GM12878 (cell line): ENCODE data around the gene PSMB10. TPM values are rescaled to one million over a fixed set of nuclear protein-coding genes. Genes with fewer than 3 reads are reported as not detected.
A peak's percentile ranks its signal among the peaks of the same experiment; 100 is the strongest.

ENCODE experiments used
- ATF3 ChIP-seq: IDR thresholded peaks from 2 replicates; pipeline ENCODE4 v1.6.1; 2011; ENCODE audit warnings: low read depth, mild to moderate bottlenecking, low read length, moderate library complexity, borderline replicate concordance; ENCODE audit errors: extremely low read depth
- ATF7 ChIP-seq: fragments of 450-650 bp; IDR thresholded peaks from 2 replicates; pipeline ENCODE4 v1.6.1; 2016; ENCODE audit warnings: low read depth, mild to moderate bottlenecking
- BHLHE40 ChIP-seq, 2 experiments: fragments of 450-650 bp in 1 of 2; IDR thresholded peaks; 2 replicates each; pipeline ENCODE4 v1.6.1; 2011 to 2017; ENCODE audit warnings: low read depth in 2 of 2, borderline replicate concordance in 1 of 2, improper control_type of control experiment in 1 of 2, low read length in 1 of 2, mild to moderate bottlenecking in 1 of 2
- CBX5 ChIP-seq: sonication (generic); IDR thresholded peaks from 2 replicates; pipeline ENCODE4 v1.6.1; 2016; ENCODE audit warnings: low read depth, moderate library complexity, mild to moderate bottlenecking, inconsistent platforms
- CHD2 ChIP-seq: IDR thresholded peaks from 2 replicates; pipeline ENCODE4 v1.6.1; 2011; ENCODE audit warnings: low read depth, low read length, improper control_type of control experiment, borderline replicate concordance
- CTCF ChIP-seq, 3 experiments: IDR thresholded peaks in 2 of 3; conservative IDR thresholded peaks in 1 of 3; 2 replicates each; pipeline ENCODE4 v1.5.1; 2011; ENCODE audit warnings: low read depth in 3 of 3, low read length in 3 of 3, mild to moderate bottlenecking in 3 of 3, control low read depth in 2 of 3, moderate library complexity in 2 of 3, inconsistent platforms in 1 of 3, mixed read lengths in 1 of 3; ENCODE audit not compliant: control insufficient read depth in 2 of 3, insufficient read depth in 1 of 3; ENCODE audit errors: extremely low read depth in 1 of 3
- DPF2 ChIP-seq: fragments of 450-650 bp; IDR thresholded peaks from 2 replicates; pipeline ENCODE4 v1.6.1; 2017; ENCODE audit warnings: mild to moderate bottlenecking
- EZH2 ChIP-seq: IDR thresholded peaks from 2 replicates; pipeline ENCODE4 v1.6.1; 2012; ENCODE audit warnings: low read depth, mild to moderate bottlenecking, control low read depth, inconsistent platforms, low read length, borderline replicate concordance; ENCODE audit not compliant: control insufficient read depth
- GATAD2B ChIP-seq: fragments of 450-650 bp; conservative IDR thresholded peaks from 2 replicates; pipeline ENCODE4 v1.6.1; 2017; ENCODE audit warnings: low read depth, mild to moderate bottlenecking, moderate library complexity
- IKZF1 ChIP-seq: fragments of 450-650 bp; conservative IDR thresholded peaks from 2 replicates; pipeline ENCODE4 v1.6.1; 2017; ENCODE audit warnings: antibody characterized with exemption, mild to moderate bottlenecking
- KLF5 ChIP-seq: fragments of 450-650 bp; IDR thresholded peaks from 2 replicates; pipeline ENCODE4 v1.6.1; 2014; ENCODE audit warnings: mild to moderate bottlenecking; ENCODE audit not compliant: partially characterized antibody
- LARP7 ChIP-seq: fragments of 450-650 bp; IDR thresholded peaks from 2 replicates; pipeline ENCODE4 v1.6.1; 2017; ENCODE audit warnings: mild to moderate bottlenecking
- MAX ChIP-seq: IDR thresholded peaks from 2 replicates; pipeline ENCODE4 v1.6.1; 2012; ENCODE audit warnings: low read depth, low read length, improper control_type of control experiment
- MYC ChIP-seq: IDR thresholded peaks from 2 replicates; pipeline ENCODE4 v1.6.1; 2011; ENCODE audit warnings: mild to moderate bottlenecking, low read length, moderate library complexity, inconsistent platforms; ENCODE audit not compliant: insufficient read depth, insufficient replicate concordance, insufficient read length, severe bottlenecking
- PBX3 ChIP-seq: IDR thresholded peaks from 2 replicates; pipeline ENCODE4 v1.6.1; 2011; ENCODE audit warnings: mild to moderate bottlenecking, low read depth, low read length, moderate library complexity; ENCODE audit not compliant: insufficient replicate concordance
- POLR2A ChIP-seq: IDR thresholded peaks from 2 replicates; pipeline ENCODE4 v1.6.1; 2011; ENCODE audit warnings: low read depth, mild to moderate bottlenecking, low read length
- POLR2AphosphoS5 ChIP-seq: IDR thresholded peaks from 2 replicates; pipeline ENCODE4 v1.6.1; 2011; ENCODE audit warnings: mild to moderate bottlenecking, low read length, inconsistent platforms
- RELA ChIP-seq: fragments of 450-650 bp; IDR thresholded peaks from 2 replicates; pipeline ENCODE4 v1.8.0; 2014; ENCODE audit warnings: borderline replicate concordance; ENCODE audit not compliant: partially characterized antibody
- REST ChIP-seq: IDR thresholded peaks from 2 replicates; pipeline ENCODE4 v1.6.1; 2012; ENCODE audit warnings: mild to moderate bottlenecking, low read depth, low read length
- SPI1 ChIP-seq: IDR thresholded peaks from 2 replicates; pipeline ENCODE4 v1.6.1; 2011; ENCODE audit warnings: low read depth, mild to moderate bottlenecking, low read length, moderate library complexity, borderline replicate concordance; ENCODE audit not compliant: insufficient read depth
- SRF ChIP-seq, 2 experiments: IDR thresholded peaks; 2 replicates each; pipeline ENCODE4 v1.6.1; 2011; ENCODE audit warnings: low read depth in 2 of 2, low read length in 2 of 2, mild to moderate bottlenecking in 1 of 2, moderate library complexity in 1 of 2
- TARDBP ChIP-seq: IDR thresholded peaks from 2 replicates; pipeline ENCODE4 v1.6.1; 2016; ENCODE audit warnings: borderline replicate concordance
- polyA plus RNA-seq, 11 experiments: library from polyadenylated mRNA; depleted of rRNA in 4 of 11; unstranded in 6 of 11; stranded (reverse) in 5 of 11; fragments of >200 nt; fragmentation: Nextera tagmentation in 4 of 11; fragmentation: Illumina TruSeq in 1 of 11; extraction: Ambion mirVana in 4 of 11; extraction: Trizol in 1 of 11; gene quantifications; 1 replicate in 1 of 11; 2 replicates in 10 of 11; pipeline versions ENCODE4 v1.2.1 to v1.2.3, GENCODE V29; 2011 to 2016; ENCODE audit warnings: inconsistent platforms in 2 of 11, missing spikeins in 2 of 11, low read depth in 1 of 11
- total RNA-seq, 4 experiments: library from RNA; depleted of rRNA in 3 of 4; stranded (reverse); fragments of >200 nt in 3 of 4; fragmentation: Illumina TruSeq in 1 of 4; extraction: Trizol in 1 of 4; gene quantifications; 2 replicates each; pipeline versions ENCODE4 v1.2.1 to v1.2.3, GENCODE V29; 2013 to 2021

Gene PSMB10
- total and polyA plus RNA-seq, 10 of the 15 experiments (the other 5 are each of a cell fraction or from before 2014, with no cell fraction given): 24.1 to 308 (median 151) TPM

- no peak for TF ChIP-seq REST
- TF ChIP-seq BHLHE40 (IDR thresholded peaks at IDR 0.05; ENCODE audit: borderline replicate concordance in 1 of 2, low read depth in 2 of 2, low read length in 1 of 2): no peak; a peak in 2 of 4 replicates
- peak; percentile 91 for TF ChIP-seq POLR2A
- TF ChIP-seq ATF3: peak; percentile 59; the same call in 1 of the 2 replicates
- no peak for TF ChIP-seq ATF7
- TF ChIP-seq LARP7: no peak; the same call in 1 of the 2 replicates
- peak; percentile 65; the same call in 1 of the 2 replicates for TF ChIP-seq CHD2
- TF ChIP-seq POLR2AphosphoS5: peak; percentile 85
- no peak for TF ChIP-seq MYC
- TF ChIP-seq KLF5: no peak
- TF ChIP-seq GATAD2B: peak; percentile 43; the same call in 1 of the 2 replicates
- TF ChIP-seq SRF (IDR thresholded peaks at IDR 0.05; ENCODE audit: low read depth in 2 of 2, low read length in 2 of 2): peak in 1 of 2 experiments; percentile 32; a peak in 1 of 4 replicates
- no peak for TF ChIP-seq TARDBP
- peak; percentile 57 for TF ChIP-seq DPF2
- no peak for TF ChIP-seq IKZF1
- TF ChIP-seq CBX5: no peak
- peak; percentile 34 for TF ChIP-seq RELA
- peak; percentile 93 for TF ChIP-seq PBX3
- peak; percentile 84 for TF ChIP-seq MAX
- TF ChIP-seq EZH2: no peak
- no peak for TF ChIP-seq CTCF (IDR thresholded peaks at IDR 0.05 in 2 of 3, conservative IDR thresholded peaks at IDR 0.05 in 1 of 3; ENCODE audit: control insufficient read depth in 2 of 3, extremely low read depth in 1 of 3, insufficient read depth in 1 of 3, low read depth in 3 of 3, low read length in 3 of 3)
- no peak for TF ChIP-seq SPI1
Measured at GRCh38 chr16:67935402-67936123, 1.1 kb downstream of the PSMB10 start (continued).
